ENCODE data around the gene SORBS1. TPM values are rescaled to one million over a fixed set of nuclear protein-coding genes. Genes with fewer than 3 reads are reported as not detected.

SORBS1 gene
- total and polyA plus RNA-seq, 4 donors = 33.2 to 71.3 (median 44.1) TPM

DNA sequence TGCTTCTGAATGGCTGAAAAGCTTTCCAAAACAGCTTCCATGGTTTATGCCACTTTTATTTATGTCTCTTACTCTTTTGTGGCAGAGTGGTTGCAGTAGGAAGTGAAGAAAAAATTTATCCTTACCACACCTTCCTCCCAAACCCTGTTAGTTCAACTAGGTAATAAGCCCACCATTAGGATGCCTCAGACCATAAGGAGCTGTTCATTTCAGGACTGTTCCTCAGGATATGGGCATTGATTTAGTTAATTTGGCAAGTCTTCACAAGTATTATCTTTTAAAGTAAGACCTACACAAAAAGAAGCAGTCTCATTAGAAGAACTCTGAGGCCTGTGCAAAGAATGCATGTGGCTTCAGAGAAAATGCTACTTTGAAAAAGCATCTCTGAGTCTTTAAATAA, 187.5 kb downstream of the SORBS1 start:
- no peak overlapping the region for H3K27ac ChIP-seq (ENCODE audit: low read depth in 1 of 2, low read length in 2 of 2)
- no peaks in the 10 kb centered on the region for H3K9me3 ChIP-seq (ENCODE audit: control insufficient read depth in 4 of 4, low read length in 3 of 4)
- no peak overlapping the region for H3K9ac ChIP-seq (ENCODE audit: low read depth in 1 of 2, low read length in 2 of 2)
- H3K4me1 ChIP-seq (ENCODE audit: control insufficient read depth in 4 of 4, insufficient read depth in 4 of 4, low read length in 3 of 4) = peaks cover 0 to 13% (median 4%) of the 10 kb centered on the region in 4 donors
- H3K36me3 ChIP-seq (ENCODE audit: control insufficient read depth in 4 of 4, insufficient read depth in 3 of 4, low read depth in 1 of 4, low read length in 3 of 4) = peaks cover 2 to 10% (median 5%) of the 10 kb centered on the region in 4 donors
- H3K27me3 ChIP-seq (ENCODE audit: control insufficient read depth in 4 of 4, insufficient read depth in 4 of 4, low read length in 3 of 4) = no peaks in the 10 kb centered on the region
- TF ChIP-seq NR2F2 (IDR thresholded peaks at IDR 0.05) (no peak), HNF4G (IDR thresholded peaks at IDR 0.05) (no peak), JUND (IDR thresholded peaks at IDR 0.05) (no peak), SP1 (IDR thresholded peaks at IDR 0.05) (no peak), RAD21 (IDR thresholded peaks at IDR 0.05) (no peak), RXRA (IDR thresholded peaks at IDR 0.05) (no peak), FOXA1 (IDR thresholded peaks at IDR 0.05) (no peak), EGR1 (IDR thresholded peaks at IDR 0.05; ENCODE audit: low read depth in 2 of 2) (no peak), FOXA2 (IDR thresholded peaks at IDR 0.05) (no peak), HNF4A (conservative IDR thresholded peaks at IDR 0.05) (no peak), YY1 (IDR thresholded peaks at IDR 0.05) (no peak)
- TF ChIP-seq, protein P1, sequence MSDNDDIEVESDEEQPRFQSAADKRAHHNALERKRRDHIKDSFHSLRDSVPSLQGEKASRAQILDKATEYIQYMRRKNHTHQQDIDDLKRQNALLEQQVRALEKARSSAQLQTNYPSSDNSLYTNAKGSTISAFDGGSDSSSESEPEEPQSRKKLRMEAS (IDR thresholded peaks at IDR 0.05) = no peak
- TF ChIP-seq, protein P2, sequence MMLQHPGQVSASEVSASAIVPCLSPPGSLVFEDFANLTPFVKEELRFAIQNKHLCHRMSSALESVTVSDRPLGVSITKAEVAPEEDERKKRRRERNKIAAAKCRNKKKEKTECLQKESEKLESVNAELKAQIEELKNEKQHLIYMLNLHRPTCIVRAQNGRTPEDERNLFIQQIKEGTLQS (IDR thresholded peaks at IDR 0.05) = no peak
- TF ChIP-seq, protein P3, sequence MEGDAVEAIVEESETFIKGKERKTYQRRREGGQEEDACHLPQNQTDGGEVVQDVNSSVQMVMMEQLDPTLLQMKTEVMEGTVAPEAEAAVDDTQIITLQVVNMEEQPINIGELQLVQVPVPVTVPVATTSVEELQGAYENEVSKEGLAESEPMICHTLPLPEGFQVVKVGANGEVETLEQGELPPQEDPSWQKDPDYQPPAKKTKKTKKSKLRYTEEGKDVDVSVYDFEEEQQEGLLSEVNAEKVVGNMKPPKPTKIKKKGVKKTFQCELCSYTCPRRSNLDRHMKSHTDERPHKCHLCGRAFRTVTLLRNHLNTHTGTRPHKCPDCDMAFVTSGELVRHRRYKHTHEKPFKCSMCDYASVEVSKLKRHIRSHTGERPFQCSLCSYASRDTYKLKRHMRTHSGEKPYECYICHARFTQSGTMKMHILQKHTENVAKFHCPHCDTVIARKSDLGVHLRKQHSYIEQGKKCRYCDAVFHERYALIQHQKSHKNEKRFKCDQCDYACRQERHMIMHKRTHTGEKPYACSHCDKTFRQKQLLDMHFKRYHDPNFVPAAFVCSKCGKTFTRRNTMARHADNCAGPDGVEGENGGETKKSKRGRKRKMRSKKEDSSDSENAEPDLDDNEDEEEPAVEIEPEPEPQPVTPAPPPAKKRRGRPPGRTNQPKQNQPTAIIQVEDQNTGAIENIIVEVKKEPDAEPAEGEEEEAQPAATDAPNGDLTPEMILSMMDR (IDR thresholded peaks at IDR 0.05; ENCODE audit: low read depth, low read length, missing input control) = no peak
- TF ChIP-seq, protein P4, sequence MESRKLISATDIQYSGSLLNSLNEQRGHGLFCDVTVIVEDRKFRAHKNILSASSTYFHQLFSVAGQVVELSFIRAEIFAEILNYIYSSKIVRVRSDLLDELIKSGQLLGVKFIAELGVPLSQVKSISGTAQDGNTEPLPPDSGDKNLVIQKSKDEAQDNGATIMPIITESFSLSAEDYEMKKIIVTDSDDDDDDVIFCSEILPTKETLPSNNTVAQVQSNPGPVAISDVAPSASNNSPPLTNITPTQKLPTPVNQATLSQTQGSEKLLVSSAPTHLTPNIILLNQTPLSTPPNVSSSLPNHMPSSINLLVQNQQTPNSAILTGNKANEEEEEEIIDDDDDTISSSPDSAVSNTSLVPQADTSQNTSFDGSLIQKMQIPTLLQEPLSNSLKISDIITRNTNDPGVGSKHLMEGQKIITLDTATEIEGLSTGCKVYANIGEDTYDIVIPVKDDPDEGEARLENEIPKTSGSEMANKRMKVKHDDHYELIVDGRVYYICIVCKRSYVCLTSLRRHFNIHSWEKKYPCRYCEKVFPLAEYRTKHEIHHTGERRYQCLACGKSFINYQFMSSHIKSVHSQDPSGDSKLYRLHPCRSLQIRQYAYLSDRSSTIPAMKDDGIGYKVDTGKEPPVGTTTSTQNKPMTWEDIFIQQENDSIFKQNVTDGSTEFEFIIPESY (IDR thresholded peaks at IDR 0.05) = no peak
- TF ChIP-seq, protein P5, sequence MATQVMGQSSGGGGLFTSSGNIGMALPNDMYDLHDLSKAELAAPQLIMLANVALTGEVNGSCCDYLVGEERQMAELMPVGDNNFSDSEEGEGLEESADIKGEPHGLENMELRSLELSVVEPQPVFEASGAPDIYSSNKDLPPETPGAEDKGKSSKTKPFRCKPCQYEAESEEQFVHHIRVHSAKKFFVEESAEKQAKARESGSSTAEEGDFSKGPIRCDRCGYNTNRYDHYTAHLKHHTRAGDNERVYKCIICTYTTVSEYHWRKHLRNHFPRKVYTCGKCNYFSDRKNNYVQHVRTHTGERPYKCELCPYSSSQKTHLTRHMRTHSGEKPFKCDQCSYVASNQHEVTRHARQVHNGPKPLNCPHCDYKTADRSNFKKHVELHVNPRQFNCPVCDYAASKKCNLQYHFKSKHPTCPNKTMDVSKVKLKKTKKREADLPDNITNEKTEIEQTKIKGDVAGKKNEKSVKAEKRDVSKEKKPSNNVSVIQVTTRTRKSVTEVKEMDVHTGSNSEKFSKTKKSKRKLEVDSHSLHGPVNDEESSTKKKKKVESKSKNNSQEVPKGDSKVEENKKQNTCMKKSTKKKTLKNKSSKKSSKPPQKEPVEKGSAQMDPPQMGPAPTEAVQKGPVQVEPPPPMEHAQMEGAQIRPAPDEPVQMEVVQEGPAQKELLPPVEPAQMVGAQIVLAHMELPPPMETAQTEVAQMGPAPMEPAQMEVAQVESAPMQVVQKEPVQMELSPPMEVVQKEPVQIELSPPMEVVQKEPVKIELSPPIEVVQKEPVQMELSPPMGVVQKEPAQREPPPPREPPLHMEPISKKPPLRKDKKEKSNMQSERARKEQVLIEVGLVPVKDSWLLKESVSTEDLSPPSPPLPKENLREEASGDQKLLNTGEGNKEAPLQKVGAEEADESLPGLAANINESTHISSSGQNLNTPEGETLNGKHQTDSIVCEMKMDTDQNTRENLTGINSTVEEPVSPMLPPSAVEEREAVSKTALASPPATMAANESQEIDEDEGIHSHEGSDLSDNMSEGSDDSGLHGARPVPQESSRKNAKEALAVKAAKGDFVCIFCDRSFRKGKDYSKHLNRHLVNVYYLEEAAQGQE (IDR thresholded peaks at IDR 0.05) = no peak
- DNase-seq (ENCODE audit: low spot score) = no peak
- no peak overlapping the region for H3K4me3 ChIP-seq (ENCODE audit: low read depth in 1 of 3, low read length in 3 of 3)

DNA sequence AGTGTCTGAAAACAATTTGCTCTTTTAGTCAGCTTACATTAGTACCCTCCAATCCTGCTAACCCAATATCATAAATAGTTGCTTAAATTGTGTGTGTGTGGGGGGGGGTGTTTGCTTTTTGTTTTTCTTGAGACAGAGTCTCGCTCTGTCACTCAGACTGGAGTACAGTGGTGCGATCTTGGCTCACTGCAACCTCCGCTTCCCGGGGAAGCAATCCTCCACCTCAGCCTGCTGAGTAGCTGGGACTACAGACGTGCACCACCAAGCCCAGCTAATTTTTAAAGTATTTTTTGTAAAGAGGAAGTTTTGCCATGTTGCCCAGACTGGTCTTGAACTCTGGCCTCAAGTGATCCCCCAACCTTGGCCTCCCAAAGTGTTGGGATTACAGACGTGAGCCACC, 196.8 kb downstream of the SORBS1 start:
- no peak overlapping the region for H3K9ac ChIP-seq (ENCODE audit: low read depth in 1 of 2, low read length in 2 of 2)
- WGBS = 82% methylated on average over 6 of the region's 6 CpGs
- H3K4me1 ChIP-seq (ENCODE audit: control insufficient read depth in 4 of 4, insufficient read depth in 4 of 4, low read length in 3 of 4) = peaks cover 0 to 2% (median 0%) of the 10 kb centered on the region in 4 donors
- H3K27ac ChIP-seq (ENCODE audit: low read depth in 1 of 2, low read length in 2 of 2) = no peak overlapping the region
- no peaks in the 10 kb centered on the region for H3K9me3 ChIP-seq (ENCODE audit: control insufficient read depth in 4 of 4, low read length in 3 of 4)
- no peaks in the 10 kb centered on the region for H3K27me3 ChIP-seq (ENCODE audit: control insufficient read depth in 4 of 4, insufficient read depth in 4 of 4, low read length in 3 of 4)
- H3K4me3 ChIP-seq (ENCODE audit: low read depth in 1 of 3, low read length in 3 of 3) = no peak overlapping the region
- H3K36me3 ChIP-seq (ENCODE audit: control insufficient read depth in 4 of 4, insufficient read depth in 3 of 4, low read depth in 1 of 4, low read length in 3 of 4) = peaks cover 0 to 9% (median 5%) of the 10 kb centered on the region in 4 donors
- DNase-seq (ENCODE audit: low spot score) = no peak
- TF ChIP-seq FOXA1 (IDR thresholded peaks at IDR 0.05) (no peak), RAD21 (IDR thresholded peaks at IDR 0.05) (no peak), HNF4G (IDR thresholded peaks at IDR 0.05) (no peak), TAF1 (conservative IDR thresholded peaks at IDR 0.05) (no peak), FOXA2 (IDR thresholded peaks at IDR 0.05) (no peak), GABPA (IDR thresholded peaks at IDR 0.05 in 1 of 2, conservative IDR thresholded peaks at IDR 0.05 in 1 of 2) (no peak), SP1 (IDR thresholded peaks at IDR 0.05) (no peak)
- TF ChIP-seq, protein P4 (IDR thresholded peaks at IDR 0.05) = no peak
- TF ChIP-seq, protein P1 (IDR thresholded peaks at IDR 0.05) = no peak
- TF ChIP-seq, protein P5 (IDR thresholded peaks at IDR 0.05) = no peak

All from liver (tissue), 9 donors.